Measurements from ENCODE around the gene CDC34. TPM values are rescaled to one million over a fixed set of nuclear protein-coding genes. Genes with fewer than 3 reads are reported as not detected.

The CDC34 gene
- 109 and 112 TPM in 2 replicates for total RNA-seq (2021)
- long read RNA-seq, transcript CDC34-201 (5 exons, 1,471 nt) = major isoform, 7 of 9 reads
- long read RNA-seq, partial matches to known transcripts = 2 of 9 reads
- long read RNA-seq, other reads (novel, unspliced or antisense) = 0 of 9 reads

GRCh38 chr19:531753-532560, at the start of gene CDC34:
TSS of gene CDC34 (plus strand) at chr19:531760. CDS start at chr19:531932, 172 bp downstream.
- no peak for TF ChIP-seq CTCF (conservative IDR thresholded peaks at IDR 0.05)
- Mint-ChIP-seq H3K4me1 (peaks cover 5 to 23% of the 10 kb centered on the region in 2 experiments), H3K36me3 (ENCODE audit: insufficient read depth in 1 of 3, low read depth in 3 of 3) (peaks cover 2 to 10% (median 7%) of the 10 kb centered on the region in 3 experiments; a peak in 6 of 7 replicates), H3K9me3 (0 out of 5 replicates have a peak, but pooled peaks cover 0 to 2% of the 10 kb centered on the region in 2 experiments), H3K4me3 (peak within 1 kb of the TSS; percentile 84 to 88), H3K27me3 (ENCODE audit: low read depth) (peaks cover 5% of the 10 kb centered on the region), H3K27ac (peak within 1 kb of the TSS in 2 of 3 experiments; percentile 72 to 88; a peak in 4 of 7 replicates)
- no peak within 1 kb of the TSS for H2BK5ac ChIP-seq (ENCODE audit: insufficient read length, low read length)
- peaks cover 4% of the 10 kb centered on the region for H4K20me1 ChIP-seq (ENCODE audit: control insufficient read depth, insufficient read depth, insufficient read length)
- H3T11ph ChIP-seq (ENCODE audit: low read length) = no peak within 1 kb of the TSS
- H3K56ac ChIP-seq (ENCODE audit: insufficient read length, low read depth, low read length) = no peak within 1 kb of the TSS
- H4K91ac ChIP-seq (ENCODE audit: insufficient read length, low read depth, low read length) = no peak within 1 kb of the TSS
- no peak within 1 kb of the TSS for H2BK15ac ChIP-seq (ENCODE audit: low read depth, low read length)
- no peak within 1 kb of the TSS for H4K8ac ChIP-seq (replicated peaks; ENCODE audit: insufficient read length, low read depth, low read length)
- H2BK20ac ChIP-seq (ENCODE audit: low read depth, low read length, poor library complexity, severe bottlenecking) = no peak within 1 kb of the TSS
- H3K18ac ChIP-seq (ENCODE audit: insufficient read length, low read depth, low read length) = no peak within 1 kb of the TSS
- no peaks in the 10 kb centered on the region for H3K9me3 ChIP-seq (ENCODE audit: control insufficient read depth, low read depth, low read length)
- no peak within 1 kb of the TSS for H3K4ac ChIP-seq (ENCODE audit: low read depth, low read length)
- peaks cover 8% of the 10 kb centered on the region for H3K79me1 ChIP-seq (ENCODE audit: insufficient read depth, low read depth, low read length, poor library complexity, severe bottlenecking)
- DNase-seq = no peak
- H3K23ac ChIP-seq (ENCODE audit: insufficient read length, low read depth, low read length) = no peak within 1 kb of the TSS
- no CpG with 5 or more reads among the region's 84 CpGs for WGBS (ENCODE audit: extremely low coverage, insufficient read length, low lambda C conversion rate)
- no peak within 1 kb of the TSS for H2BK12ac ChIP-seq (ENCODE audit: insufficient read length, low read depth, low read length)
- H3K79me2 ChIP-seq (ENCODE audit: insufficient read depth, low read length) = peaks cover 13% of the 10 kb centered on the region; the same call in 1 of the 2 replicates
- H2BK120ac ChIP-seq (ENCODE audit: low read depth, low read length, poor library complexity, severe bottlenecking) = no peak within 1 kb of the TSS
- H2AFZ ChIP-seq (ENCODE audit: low read length) = no peak within 1 kb of the TSS
- H3K4me1 ChIP-seq (ENCODE audit: insufficient read depth, low read length) = no peaks in the 10 kb centered on the region
- no peak within 1 kb of the TSS for H2AK5ac ChIP-seq (ENCODE audit: insufficient read length, low read length)
- peak within 1 kb of the TSS; percentile 61 for H3K9ac ChIP-seq (ENCODE audit: extremely low read depth, insufficient read length, low read length)
- H3K14ac ChIP-seq (ENCODE audit: insufficient read depth, low read length) = 0 out of 2 replicates have a peak within 1 kb of the TSS, but pooled peaks have one; percentile 34
- H3K23me2 ChIP-seq (ENCODE audit: insufficient read length, low read depth, low read length, poor library complexity, severe bottlenecking) = peaks cover 6% of the 10 kb centered on the region
- no peak within 1 kb of the TSS for H4K5ac ChIP-seq (ENCODE audit: insufficient read length, low read depth, low read length)
- H3K27ac ChIP-seq (ENCODE audit: insufficient read length, low read depth, low read length) = no peak within 1 kb of the TSS
- H3K4me2 ChIP-seq (ENCODE audit: insufficient read depth, insufficient read length, low read length) = peak within 1 kb of the TSS; percentile 51
- H3K27me3 ChIP-seq (ENCODE audit: insufficient read depth, low read length) = no peaks in the 10 kb centered on the region

All from H9 (cell line).